Gastroesophageal sphincter (tissue), 4 donors: Measurements from ENCODE around the gene PDE4B. TPM values are rescaled to one million over a fixed set of nuclear protein-coding genes. Genes with fewer than 3 reads are reported as not detected.

Experiments
- ATAC-seq: fragments of 150-250 bp; one replicate; pipeline ENCODE4 v1.9.1; 2016; ENCODE audit warnings: mild to moderate bottlenecking, moderate library complexity
- H3K27ac ChIP-seq, 4 donors: fragments of 200-600 bp; sonication (generic) in 3 of 4; 1 replicate in 3 of 4; 2 replicates in 1 of 4; pipeline ENCODE4 v1.5.1; 2016 to 2019
- H3K27me3 ChIP-seq: fragments of 200-600 bp; sonication (generic); one replicate; pipeline ENCODE4 v1.5.1; 2019
- H3K36me3 ChIP-seq, 2 donors: fragments of 200-600 bp; sonication (generic); one replicate each; pipeline ENCODE4 v1.5.1; 2019; ENCODE audit warnings: control low read depth in 1 of 2
- H3K4me1 ChIP-seq, 3 donors: fragments of 200-600 bp; sonication (generic); 1 replicate in 2 of 3; 2 replicates in 1 of 3; pipeline ENCODE4 v1.5.1; 2016 to 2019; ENCODE audit warnings: control low read depth in 2 of 3
- H3K4me3 ChIP-seq, 2 donors: fragments of 200-600 bp; sonication (generic); one replicate each; pipeline ENCODE4 v1.5.1; 2019; ENCODE audit warnings: mild to moderate bottlenecking in 1 of 2, moderate library complexity in 1 of 2
- H3K9me3 ChIP-seq, 3 donors: fragments of 200-600 bp; sonication (generic); one replicate each; pipeline ENCODE4 v1.5.1; 2017 to 2019; ENCODE audit warnings: control low read depth in 2 of 3
- EP300 ChIP-seq: sonication (generic); formaldehyde crosslinking; IDR thresholded peaks from one replicate; pipeline ENCODE4 v1.6.1; 2017; ENCODE audit warnings: antibody characterized with exemption, mild to moderate bottlenecking
- POLR2A ChIP-seq, 2 donors: fragments of 450-650 bp; IDR thresholded peaks; one replicate each; pipeline ENCODE4 v1.6.1; 2017; ENCODE audit warnings: antibody characterized with exemption in 2 of 2, mild to moderate bottlenecking in 2 of 2, moderate library complexity in 1 of 2
- POLR2AphosphoS5 ChIP-seq: sonication (generic); formaldehyde crosslinking; IDR thresholded peaks from one replicate; pipeline ENCODE4 v1.6.1; 2017; ENCODE audit warnings: antibody characterized with exemption
- WGBS, 2 donors: methylation state at CpG; one replicate each; pipeline ENCODE4 v1.1.5; 2018; ENCODE audit warnings: low coverage in 1 of 2; 5-methylcytosine and 5-hydroxymethylcytosine counted together
- total RNA-seq, 4 donors: library from RNA; depleted of rRNA; stranded (reverse); fragments of >200 nt; gene quantifications; one replicate each; pipeline ENCODE4 v1.1.0, GENCODE V29; 2016
- TF ChIP-seq, protein P1 (sequence below), 4 experiments: fragments of 200-600 bp in 2 of 4; fragments of 450-650 bp in 2 of 4; sonication (generic) in 1 of 4; IDR thresholded peaks; one replicate each; pipeline ENCODE4 v1.5.1; 2017 to 2019; ENCODE audit warnings: antibody characterized with exemption in 4 of 4, mild to moderate bottlenecking in 2 of 4, moderate library complexity in 2 of 4

PDE4B gene
- total RNA-seq, 4 donors from 2014 or later, result 5.9 to 16.2 (median 8.8) TPM

DNA sequence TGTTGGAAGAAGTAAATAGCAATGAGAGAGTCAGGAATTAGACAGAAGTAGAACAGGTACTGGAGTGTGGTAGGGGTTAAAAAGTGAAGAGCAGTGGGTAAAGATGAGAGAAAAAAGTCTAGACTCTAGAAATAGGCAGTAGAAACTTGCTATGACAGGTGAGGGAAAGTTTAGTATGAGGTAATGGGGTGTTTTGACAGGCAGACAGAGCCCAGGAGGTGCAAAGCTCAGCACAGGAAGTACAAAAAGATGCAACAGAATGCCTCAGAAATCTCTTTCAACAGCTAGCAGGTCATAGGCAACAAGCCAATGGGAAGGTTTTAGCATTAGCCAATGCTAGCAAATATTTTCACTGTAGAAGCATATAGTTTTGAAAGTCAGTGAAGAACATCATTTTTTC lies 422.2 kb downstream of the PDE4B start:
- Histone ChIP-seq H3K4me3 (no peak overlapping the region), H3K27me3 (no peaks in the 10 kb centered on the region), H3K36me3 (no peaks in the 10 kb centered on the region), H3K9me3 (no peaks in the 10 kb centered on the region), H3K4me1 (no peaks in the 10 kb centered on the region), H3K27ac (no peak overlapping the region)
- no peak for ATAC-seq
- TF ChIP-seq EP300 (no peak), POLR2AphosphoS5 (no peak), POLR2A (IDR thresholded peaks at IDR 0.05) (no peak)
- TF ChIP-seq, protein P1, sequence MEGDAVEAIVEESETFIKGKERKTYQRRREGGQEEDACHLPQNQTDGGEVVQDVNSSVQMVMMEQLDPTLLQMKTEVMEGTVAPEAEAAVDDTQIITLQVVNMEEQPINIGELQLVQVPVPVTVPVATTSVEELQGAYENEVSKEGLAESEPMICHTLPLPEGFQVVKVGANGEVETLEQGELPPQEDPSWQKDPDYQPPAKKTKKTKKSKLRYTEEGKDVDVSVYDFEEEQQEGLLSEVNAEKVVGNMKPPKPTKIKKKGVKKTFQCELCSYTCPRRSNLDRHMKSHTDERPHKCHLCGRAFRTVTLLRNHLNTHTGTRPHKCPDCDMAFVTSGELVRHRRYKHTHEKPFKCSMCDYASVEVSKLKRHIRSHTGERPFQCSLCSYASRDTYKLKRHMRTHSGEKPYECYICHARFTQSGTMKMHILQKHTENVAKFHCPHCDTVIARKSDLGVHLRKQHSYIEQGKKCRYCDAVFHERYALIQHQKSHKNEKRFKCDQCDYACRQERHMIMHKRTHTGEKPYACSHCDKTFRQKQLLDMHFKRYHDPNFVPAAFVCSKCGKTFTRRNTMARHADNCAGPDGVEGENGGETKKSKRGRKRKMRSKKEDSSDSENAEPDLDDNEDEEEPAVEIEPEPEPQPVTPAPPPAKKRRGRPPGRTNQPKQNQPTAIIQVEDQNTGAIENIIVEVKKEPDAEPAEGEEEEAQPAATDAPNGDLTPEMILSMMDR (IDR thresholded peaks at IDR 0.05), result no peak

DNA sequence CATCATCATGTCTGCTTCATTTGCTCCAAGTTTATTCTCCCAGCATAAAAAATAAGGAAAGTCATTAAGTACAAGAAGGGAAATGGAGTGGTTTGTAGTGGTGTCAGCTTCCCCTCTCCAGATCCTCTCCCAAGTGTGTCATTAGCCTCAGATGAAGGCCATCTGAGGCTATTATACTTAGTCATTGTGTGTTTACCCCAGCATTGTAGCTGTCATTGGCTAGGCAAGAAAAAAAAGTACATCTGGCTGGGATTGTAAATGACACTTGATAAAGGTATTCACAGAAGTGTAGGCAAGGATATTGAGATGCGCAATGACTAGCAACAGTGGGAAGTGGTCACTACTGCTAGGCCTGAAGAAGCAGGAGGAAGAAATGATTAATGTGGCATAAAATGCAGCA lies 424.3 kb downstream of the PDE4B start:
- H3K36me3 ChIP-seq, result no peaks in the 10 kb centered on the region
- H3K27ac ChIP-seq, result no peak overlapping the region
- 42 to 60% methylated on average over 1 of the region's 1 CpG for WGBS, 2 donors
- peak; percentile 31 for ATAC-seq
- H3K4me3 ChIP-seq, result no peak overlapping the region
- H3K27me3 ChIP-seq, result no peaks in the 10 kb centered on the region
- H3K4me1 ChIP-seq, result no peaks in the 10 kb centered on the region
- TF ChIP-seq EP300 (no peak), POLR2AphosphoS5 (no peak), POLR2A (IDR thresholded peaks at IDR 0.05) (no peak)
- TF ChIP-seq, protein P1 (IDR thresholded peaks at IDR 0.05), result no peak
- H3K9me3 ChIP-seq, result no peaks in the 10 kb centered on the region

DNA sequence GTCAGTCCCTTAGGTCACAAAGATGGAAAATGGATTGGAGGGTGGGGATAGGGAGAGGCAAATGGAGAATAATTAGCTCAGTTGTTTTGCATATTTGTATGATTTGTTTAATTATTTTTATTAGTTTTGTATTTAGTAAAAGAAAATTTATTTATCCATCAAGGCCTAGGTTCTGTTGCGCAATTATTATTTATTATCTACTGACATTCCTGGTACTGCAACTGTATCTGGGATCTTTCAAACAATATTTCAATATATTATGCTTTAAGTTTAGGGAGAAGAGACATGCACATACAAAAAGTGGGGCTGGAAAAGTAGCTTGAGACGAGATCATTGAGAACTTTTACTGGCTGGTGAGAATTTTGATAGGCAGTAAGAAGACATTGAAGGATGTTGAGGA lies 424.9 kb downstream of the PDE4B start:
- TF ChIP-seq EP300 (no peak), POLR2A (IDR thresholded peaks at IDR 0.05) (no peak)
- H3K36me3 ChIP-seq, result no peaks in the 10 kb centered on the region
- no peaks in the 10 kb centered on the region for H3K27me3 ChIP-seq
- H3K9me3 ChIP-seq, result no peaks in the 10 kb centered on the region
- WGBS, 2 donors, result 91 to 100% methylated on average over 2 of the region's 2 CpGs
- no peak for ATAC-seq
- no peak overlapping the region for H3K4me3 ChIP-seq
- no peaks in the 10 kb centered on the region for H3K4me1 ChIP-seq
- no peak overlapping the region for H3K27ac ChIP-seq

DNA sequence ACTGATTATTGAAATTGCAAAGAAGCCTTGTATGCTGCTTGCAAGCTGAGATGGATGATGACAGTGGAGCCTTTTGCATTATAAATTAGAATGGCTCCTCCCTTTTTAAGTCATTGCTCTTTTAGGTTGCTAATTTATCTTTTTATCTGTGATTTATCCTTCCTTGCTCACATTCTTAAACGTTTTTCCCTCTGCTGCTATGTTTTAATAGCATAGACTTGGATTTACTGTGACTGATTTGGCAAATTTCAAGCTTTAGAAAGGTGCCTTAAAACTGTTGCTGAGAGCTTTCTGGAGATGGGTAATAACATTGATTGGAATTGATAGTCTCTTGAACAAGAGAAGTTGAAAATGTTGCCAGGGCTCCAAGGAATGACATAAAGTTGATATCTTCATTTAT lies 427.8 kb downstream of the PDE4B start:
- 14 to 17% methylated on average over 1 of the region's 1 CpG for WGBS, 2 donors

DNA sequence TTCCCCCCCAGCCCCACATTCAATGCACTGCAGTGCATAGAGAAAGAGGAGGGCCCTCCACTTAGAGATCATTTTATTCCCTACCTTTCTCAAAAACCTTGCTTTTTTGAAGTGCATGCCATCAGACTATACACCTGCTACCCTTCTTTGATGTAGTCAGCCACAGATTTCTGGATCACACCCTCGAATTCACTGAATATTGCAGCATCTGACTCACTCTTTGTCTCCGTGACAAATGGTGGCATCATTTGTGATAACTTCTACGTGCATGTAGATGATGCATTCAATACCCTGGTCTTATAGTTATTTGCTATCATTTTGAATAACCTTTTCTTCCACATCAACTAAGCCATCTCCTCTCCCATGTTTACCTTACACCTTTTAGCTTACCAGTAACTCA lies 431.0 kb downstream of the PDE4B start:
- no peaks in the 10 kb centered on the region for H3K27me3 ChIP-seq
- no peaks in the 10 kb centered on the region for H3K9me3 ChIP-seq
- no peaks in the 10 kb centered on the region for H3K36me3 ChIP-seq
- no peak overlapping the region for H3K4me3 ChIP-seq
- ATAC-seq, result no peak
- H3K27ac ChIP-seq, result no peak overlapping the region
- TF ChIP-seq POLR2AphosphoS5 (no peak), EP300 (no peak), POLR2A (IDR thresholded peaks at IDR 0.05) (no peak)
- TF ChIP-seq, protein P1 (IDR thresholded peaks at IDR 0.05), result no peak
- H3K4me1 ChIP-seq, result no peaks in the 10 kb centered on the region
- WGBS, 2 donors, result 74 to 83% methylated on average over 3 of the region's 3 CpGs

More for the DNA sequence above, 427.8 kb downstream of the PDE4B start:
- no peak overlapping the region for H3K27ac ChIP-seq
- H3K4me3 ChIP-seq, result no peak overlapping the region
- no peaks in the 10 kb centered on the region for H3K4me1 ChIP-seq
- H3K36me3 ChIP-seq, result no peaks in the 10 kb centered on the region
- no peak for ATAC-seq
- no peaks in the 10 kb centered on the region for H3K27me3 ChIP-seq
- no peaks in the 10 kb centered on the region for H3K9me3 ChIP-seq
- TF ChIP-seq POLR2A (IDR thresholded peaks at IDR 0.05) (no peak), POLR2AphosphoS5 (no peak), EP300 (no peak)
- TF ChIP-seq, protein P1 (IDR thresholded peaks at IDR 0.05), result no peak
